WTC11 (cell line): ENCODE results near the gene BIRC5. TPM values are rescaled to one million over a fixed set of nuclear protein-coding genes. Genes with fewer than 3 reads are reported as not detected.
A peak's percentile ranks its signal among the peaks of the same experiment; 100 is the strongest.

Experiments used
- ATAC-seq: fragments of 200-7000 bp; cut with Tn5 transposase; 2 replicates; pipeline ENCODE4 v1.10.0; 2021; ENCODE audit warnings: mild to moderate bottlenecking, moderate library complexity
- CTCF ChIA-PET: fragments of 300-600 bp; sonication (Branson Sonifier 250); formaldehyde crosslinking; loops from one replicate; lab custom pipeline; 2021; ENCODE audit warnings: antibody characterized with exemption; lab: Charles Lee
- POLR2A ChIA-PET: fragments of 350-600 bp; sonication (Branson Sonifier 250); formaldehyde crosslinking; loops from one replicate; lab custom pipeline; 2021; ENCODE audit warnings: antibody characterized with exemption; lab: Charles Lee
- DNase-seq: peaks from one replicate; pipeline ENCODE4 v3.0.0; 2021; ENCODE audit warnings: low spot score
- H3K27ac Mint-ChIP-seq: 2 replicates; pipeline ENCODE4 v1.8.0; 2021; ENCODE audit warnings: mixed read lengths
- H3K27me3 Mint-ChIP-seq: 2 replicates; pipeline ENCODE4 v1.8.0; 2021; ENCODE audit warnings: low read depth, mild to moderate bottlenecking, moderate library complexity, mixed read lengths
- H3K36me3 Mint-ChIP-seq: 2 replicates; pipeline ENCODE4 v1.8.0; 2021; ENCODE audit warnings: mixed read lengths
- H3K4me1 Mint-ChIP-seq: 2 replicates; pipeline ENCODE4 v1.8.0; 2022; ENCODE audit warnings: mixed read lengths
- H3K4me3 Mint-ChIP-seq: 2 replicates; pipeline ENCODE4 v1.8.0; 2021; ENCODE audit warnings: mild to moderate bottlenecking, moderate library complexity, mixed read lengths
- H3K9me3 Mint-ChIP-seq: 2 replicates; pipeline ENCODE4 v1.8.0; 2021; ENCODE audit warnings: mixed read lengths
- ELF4 ChIP-seq: sonication (generic); formaldehyde crosslinking; IDR thresholded peaks from 2 replicates; pipeline ENCODE4 v1.8.1; 2022; ENCODE audit warnings: low read depth, mild to moderate bottlenecking, moderate library complexity, missing genetic modification reagents
- FOXJ3 ChIP-seq: sonication (generic); formaldehyde crosslinking; IDR thresholded peaks from 2 replicates; pipeline ENCODE4 v1.9.0; 2021; ENCODE audit warnings: missing genetic modification reagents, mild to moderate bottlenecking, borderline replicate concordance
- HMGA2 ChIP-seq: fragments of 250-450 bp; sonication (Bioruptor Pico); IDR thresholded peaks from 2 replicates; pipeline ENCODE4 v1.4.0; 2021; ENCODE audit warnings: mild to moderate bottlenecking, moderate library complexity
- IRF2 ChIP-seq: sonication (generic); formaldehyde crosslinking; IDR thresholded peaks from 2 replicates; pipeline ENCODE4 v1.8.0; 2022; ENCODE audit warnings: low read depth, missing genetic modification reagents, borderline replicate concordance
- JAZF1 ChIP-seq: fragments of 250-450 bp; sonication (Bioruptor Pico); IDR thresholded peaks from 2 replicates; pipeline ENCODE4 v1.9.0; 2021; ENCODE audit warnings: moderate library complexity, mild to moderate bottlenecking, inconsistent platforms
- NFE2L1 ChIP-seq: sonication (generic); formaldehyde crosslinking; IDR thresholded peaks from 2 replicates; pipeline ENCODE4 v1.8.1; 2023; ENCODE audit warnings: missing genetic modification reagents
- NR2C2 ChIP-seq: sonication (generic); formaldehyde crosslinking; IDR thresholded peaks from 2 replicates; pipeline ENCODE4 v1.8.0; 2022; ENCODE audit warnings: mild to moderate bottlenecking, missing genetic modification reagents
- OVOL2 ChIP-seq: fragments of 250-450 bp; sonication (Bioruptor Pico); IDR thresholded peaks from 2 replicates; pipeline ENCODE4 v1.9.0; 2021; ENCODE audit warnings: mild to moderate bottlenecking, borderline replicate concordance
- RELA ChIP-seq: sonication (generic); formaldehyde crosslinking; IDR thresholded peaks from 2 replicates; pipeline ENCODE4 v1.8.1; 2022; ENCODE audit warnings: missing genetic modification reagents, mild to moderate bottlenecking, borderline replicate concordance
- RORB ChIP-seq: fragments of 250-450 bp; sonication (Bioruptor Pico); IDR thresholded peaks from 2 replicates; pipeline ENCODE4 v1.9.0; 2021; ENCODE audit warnings: mild to moderate bottlenecking
- SMAD3 ChIP-seq: sonication (generic); formaldehyde crosslinking; IDR thresholded peaks from 2 replicates; pipeline ENCODE4 v1.8.0; 2022; ENCODE audit warnings: missing genetic modification reagents, mild to moderate bottlenecking, borderline replicate concordance
- SMAD4 ChIP-seq: sonication (generic); formaldehyde crosslinking; IDR thresholded peaks from 2 replicates; pipeline ENCODE4 v1.8.0; 2022; ENCODE audit warnings: mild to moderate bottlenecking, missing genetic modification reagents
- TEAD4 ChIP-seq: sonication (generic); formaldehyde crosslinking; IDR thresholded peaks from 2 replicates; pipeline ENCODE4 v1.8.0; 2022; ENCODE audit warnings: mild to moderate bottlenecking, missing genetic modification reagents
- ZBTB21 ChIP-seq: sonication (generic); formaldehyde crosslinking; IDR thresholded peaks from 2 replicates; pipeline ENCODE4 v1.8.1; 2023; ENCODE audit warnings: mild to moderate bottlenecking, missing genetic modification reagents, borderline replicate concordance
- ZNF219 ChIP-seq: sonication (generic); formaldehyde crosslinking; IDR thresholded peaks from 2 replicates; pipeline ENCODE4 v1.8.0; 2023; ENCODE audit warnings: missing genetic modification reagents, mild to moderate bottlenecking, borderline replicate concordance
- total RNA-seq: library from RNA; stranded (reverse); gene quantifications from 3 replicates; pipeline ENCODE4 v1.2.3, GENCODE V29; 2021
- TF ChIP-seq, protein P1 (sequence below): sonication (generic); formaldehyde crosslinking; IDR thresholded peaks from 2 replicates; pipeline ENCODE4 v1.8.0; 2022; ENCODE audit warnings: missing genetic modification reagents
- TF ChIP-seq, protein P2 (sequence below): sonication (generic); formaldehyde crosslinking; IDR thresholded peaks from 2 replicates; pipeline ENCODE4 v1.8.0; 2023; ENCODE audit warnings: missing genetic modification reagents, mild to moderate bottlenecking, borderline replicate concordance
- TF ChIP-seq, protein P3 (sequence below): sonication (generic); formaldehyde crosslinking; IDR thresholded peaks from 2 replicates; pipeline ENCODE4 v1.8.0; 2022; ENCODE audit warnings: mild to moderate bottlenecking, missing genetic modification reagents
- TF ChIP-seq, protein P4 (sequence below): fragments of 200-600 bp; IDR thresholded peaks from 2 replicates; pipeline ENCODE4 v1.8.0; 2022; ENCODE audit warnings: antibody characterized with exemption
- TF ChIP-seq, protein P5 (sequence below): sonication (generic); formaldehyde crosslinking; IDR thresholded peaks from 2 replicates; pipeline ENCODE4 v1.8.0; 2022; ENCODE audit warnings: mild to moderate bottlenecking, missing genetic modification reagents

Gene BIRC5
- total RNA-seq, 1 experiment from 2014 or later = 115 TPM

- H3K9me3 Mint-ChIP-seq = no peaks in the 10 kb centered on the region
- peak overlapping the region; percentile 87 for H3K27ac Mint-ChIP-seq
- POLR2A ChIA-PET = interaction anchor here (0.7 kb wide), 2 partner anchors 12 to 146 kb away, joined by 4 to 5 read pairs; no protein-coding TSS in a partner anchor
- peak overlapping the region; percentile 98 for H3K4me3 Mint-ChIP-seq
- no peak for ATAC-seq
- H3K36me3 Mint-ChIP-seq = peaks cover 28% of the 10 kb centered on the region
- CTCF ChIA-PET = interaction anchor here (1.1 to 2.1 kb wide), 2 partner anchors 28 to 39 kb away, joined by 4 to 8 read pairs; partner anchors contain the start of genes AFMID and TK1
- TF ChIP-seq ELF4 (CRISPR knock-in tag) (no peak), HMGA2 (CRISPR knock-in tag) (no peak), RELA (CRISPR knock-in tag) (no peak), SMAD3 (CRISPR knock-in tag) (no peak), SMAD4 (CRISPR knock-in tag) (no peak), OVOL2 (CRISPR knock-in tag) (no peak), NFE2L1 (no peak)
- TF ChIP-seq, protein P1, sequence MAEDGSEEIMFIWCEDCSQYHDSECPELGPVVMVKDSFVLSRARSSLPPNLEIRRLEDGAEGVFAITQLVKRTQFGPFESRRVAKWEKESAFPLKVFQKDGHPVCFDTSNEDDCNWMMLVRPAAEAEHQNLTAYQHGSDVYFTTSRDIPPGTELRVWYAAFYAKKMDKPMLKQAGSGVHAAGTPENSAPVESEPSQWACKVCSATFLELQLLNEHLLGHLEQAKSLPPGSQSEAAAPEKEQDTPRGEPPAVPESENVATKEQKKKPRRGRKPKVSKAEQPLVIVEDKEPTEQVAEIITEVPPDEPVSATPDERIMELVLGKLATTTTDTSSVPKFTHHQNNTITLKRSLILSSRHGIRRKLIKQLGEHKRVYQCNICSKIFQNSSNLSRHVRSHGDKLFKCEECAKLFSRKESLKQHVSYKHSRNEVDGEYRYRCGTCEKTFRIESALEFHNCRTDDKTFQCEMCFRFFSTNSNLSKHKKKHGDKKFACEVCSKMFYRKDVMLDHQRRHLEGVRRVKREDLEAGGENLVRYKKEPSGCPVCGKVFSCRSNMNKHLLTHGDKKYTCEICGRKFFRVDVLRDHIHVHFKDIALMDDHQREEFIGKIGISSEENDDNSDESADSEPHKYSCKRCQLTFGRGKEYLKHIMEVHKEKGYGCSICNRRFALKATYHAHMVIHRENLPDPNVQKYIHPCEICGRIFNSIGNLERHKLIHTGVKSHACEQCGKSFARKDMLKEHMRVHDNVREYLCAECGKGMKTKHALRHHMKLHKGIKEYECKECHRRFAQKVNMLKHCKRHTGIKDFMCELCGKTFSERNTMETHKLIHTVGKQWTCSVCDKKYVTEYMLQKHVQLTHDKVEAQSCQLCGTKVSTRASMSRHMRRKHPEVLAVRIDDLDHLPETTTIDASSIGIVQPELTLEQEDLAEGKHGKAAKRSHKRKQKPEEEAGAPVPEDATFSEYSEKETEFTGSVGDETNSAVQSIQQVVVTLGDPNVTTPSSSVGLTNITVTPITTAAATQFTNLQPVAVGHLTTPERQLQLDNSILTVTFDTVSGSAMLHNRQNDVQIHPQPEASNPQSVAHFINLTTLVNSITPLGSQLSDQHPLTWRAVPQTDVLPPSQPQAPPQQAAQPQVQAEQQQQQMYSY = no peak
- TF ChIP-seq, protein P2, sequence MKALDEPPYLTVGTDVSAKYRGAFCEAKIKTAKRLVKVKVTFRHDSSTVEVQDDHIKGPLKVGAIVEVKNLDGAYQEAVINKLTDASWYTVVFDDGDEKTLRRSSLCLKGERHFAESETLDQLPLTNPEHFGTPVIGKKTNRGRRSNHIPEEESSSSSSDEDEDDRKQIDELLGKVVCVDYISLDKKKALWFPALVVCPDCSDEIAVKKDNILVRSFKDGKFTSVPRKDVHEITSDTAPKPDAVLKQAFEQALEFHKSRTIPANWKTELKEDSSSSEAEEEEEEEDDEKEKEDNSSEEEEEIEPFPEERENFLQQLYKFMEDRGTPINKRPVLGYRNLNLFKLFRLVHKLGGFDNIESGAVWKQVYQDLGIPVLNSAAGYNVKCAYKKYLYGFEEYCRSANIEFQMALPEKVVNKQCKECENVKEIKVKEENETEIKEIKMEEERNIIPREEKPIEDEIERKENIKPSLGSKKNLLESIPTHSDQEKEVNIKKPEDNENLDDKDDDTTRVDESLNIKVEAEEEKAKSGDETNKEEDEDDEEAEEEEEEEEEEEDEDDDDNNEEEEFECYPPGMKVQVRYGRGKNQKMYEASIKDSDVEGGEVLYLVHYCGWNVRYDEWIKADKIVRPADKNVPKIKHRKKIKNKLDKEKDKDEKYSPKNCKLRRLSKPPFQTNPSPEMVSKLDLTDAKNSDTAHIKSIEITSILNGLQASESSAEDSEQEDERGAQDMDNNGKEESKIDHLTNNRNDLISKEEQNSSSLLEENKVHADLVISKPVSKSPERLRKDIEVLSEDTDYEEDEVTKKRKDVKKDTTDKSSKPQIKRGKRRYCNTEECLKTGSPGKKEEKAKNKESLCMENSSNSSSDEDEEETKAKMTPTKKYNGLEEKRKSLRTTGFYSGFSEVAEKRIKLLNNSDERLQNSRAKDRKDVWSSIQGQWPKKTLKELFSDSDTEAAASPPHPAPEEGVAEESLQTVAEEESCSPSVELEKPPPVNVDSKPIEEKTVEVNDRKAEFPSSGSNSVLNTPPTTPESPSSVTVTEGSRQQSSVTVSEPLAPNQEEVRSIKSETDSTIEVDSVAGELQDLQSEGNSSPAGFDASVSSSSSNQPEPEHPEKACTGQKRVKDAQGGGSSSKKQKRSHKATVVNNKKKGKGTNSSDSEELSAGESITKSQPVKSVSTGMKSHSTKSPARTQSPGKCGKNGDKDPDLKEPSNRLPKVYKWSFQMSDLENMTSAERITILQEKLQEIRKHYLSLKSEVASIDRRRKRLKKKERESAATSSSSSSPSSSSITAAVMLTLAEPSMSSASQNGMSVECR (CRISPR knock-in tag) = no peak
- TF ChIP-seq, protein P3, sequence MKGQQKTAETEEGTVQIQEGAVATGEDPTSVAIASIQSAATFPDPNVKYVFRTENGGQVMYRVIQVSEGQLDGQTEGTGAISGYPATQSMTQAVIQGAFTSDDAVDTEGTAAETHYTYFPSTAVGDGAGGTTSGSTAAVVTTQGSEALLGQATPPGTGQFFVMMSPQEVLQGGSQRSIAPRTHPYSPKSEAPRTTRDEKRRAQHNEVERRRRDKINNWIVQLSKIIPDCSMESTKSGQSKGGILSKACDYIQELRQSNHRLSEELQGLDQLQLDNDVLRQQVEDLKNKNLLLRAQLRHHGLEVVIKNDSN (CRISPR knock-in tag) = no peak
- TF ChIP-seq, all 79 proteins: peak for 0
- no peak for DNase-seq
- H3K4me1 Mint-ChIP-seq = peaks cover 21% of the 10 kb centered on the region
- peaks cover 5% of the 10 kb centered on the region; the same call in 1 of the 2 replicates for H3K27me3 Mint-ChIP-seq
Measured at GRCh38 chr17:78214706-78215061, 631 bp downstream of the BIRC5 start.

GRCh38 chr17:78219396-78220150, 5.5 kb downstream of the BIRC5 start:
- H3K36me3 Mint-ChIP-seq = peaks cover 58% of the 10 kb centered on the region

DNA sequence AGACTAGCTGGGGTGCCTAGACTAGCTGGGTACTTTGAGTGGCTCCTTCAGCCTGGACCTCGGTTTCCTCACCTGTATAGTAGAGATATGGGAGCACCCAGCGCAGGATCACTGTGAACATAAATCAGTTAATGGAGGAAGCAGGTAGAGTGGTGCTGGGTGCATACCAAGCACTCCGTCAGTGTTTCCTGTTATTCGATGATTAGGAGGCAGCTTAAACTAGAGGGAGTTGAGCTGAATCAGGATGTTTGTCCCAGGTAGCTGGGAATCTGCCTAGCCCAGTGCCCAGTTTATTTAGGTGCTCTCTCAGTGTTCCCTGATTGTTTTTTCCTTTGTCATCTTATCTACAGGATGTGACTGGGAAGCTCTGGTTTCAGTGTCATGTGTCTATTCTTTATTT, 9.0 kb downstream of the BIRC5 start:
- ATAC-seq (no peak), DNase-seq (no peak)
- CTCF ChIA-PET = interaction anchor here (1.2 to 1.6 kb wide), 2 partner anchors 28 to 37 kb away, joined by 3 read pairs; no protein-coding TSS in a partner anchor
- Mint-ChIP-seq H3K4me1 (peaks cover 15% of the 10 kb centered on the region), H3K36me3 (peaks cover 48% of the 10 kb centered on the region), H3K4me3 (no peak overlapping the region), H3K27ac (no peak overlapping the region), H3K27me3 (no peaks in the 10 kb centered on the region), H3K9me3 (no peaks in the 10 kb centered on the region)
- POLR2A ChIA-PET = interaction anchor here (0.8 kb wide), 1 partner anchor 36 kb away, joined by 3 read pairs; the partner anchor contains the start of genes AFMID and TK1
- TF ChIP-seq ZNF219 (CRISPR knock-in tag) (no peak), RORB (no peak), NR2C2 (CRISPR knock-in tag) (no peak), TEAD4 (CRISPR knock-in tag) (no peak), FOXJ3 (CRISPR knock-in tag) (no peak), JAZF1 (no peak), IRF2 (no peak)
- TF ChIP-seq, protein P4, sequence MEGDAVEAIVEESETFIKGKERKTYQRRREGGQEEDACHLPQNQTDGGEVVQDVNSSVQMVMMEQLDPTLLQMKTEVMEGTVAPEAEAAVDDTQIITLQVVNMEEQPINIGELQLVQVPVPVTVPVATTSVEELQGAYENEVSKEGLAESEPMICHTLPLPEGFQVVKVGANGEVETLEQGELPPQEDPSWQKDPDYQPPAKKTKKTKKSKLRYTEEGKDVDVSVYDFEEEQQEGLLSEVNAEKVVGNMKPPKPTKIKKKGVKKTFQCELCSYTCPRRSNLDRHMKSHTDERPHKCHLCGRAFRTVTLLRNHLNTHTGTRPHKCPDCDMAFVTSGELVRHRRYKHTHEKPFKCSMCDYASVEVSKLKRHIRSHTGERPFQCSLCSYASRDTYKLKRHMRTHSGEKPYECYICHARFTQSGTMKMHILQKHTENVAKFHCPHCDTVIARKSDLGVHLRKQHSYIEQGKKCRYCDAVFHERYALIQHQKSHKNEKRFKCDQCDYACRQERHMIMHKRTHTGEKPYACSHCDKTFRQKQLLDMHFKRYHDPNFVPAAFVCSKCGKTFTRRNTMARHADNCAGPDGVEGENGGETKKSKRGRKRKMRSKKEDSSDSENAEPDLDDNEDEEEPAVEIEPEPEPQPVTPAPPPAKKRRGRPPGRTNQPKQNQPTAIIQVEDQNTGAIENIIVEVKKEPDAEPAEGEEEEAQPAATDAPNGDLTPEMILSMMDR = no peak
- TF ChIP-seq, protein P5, sequence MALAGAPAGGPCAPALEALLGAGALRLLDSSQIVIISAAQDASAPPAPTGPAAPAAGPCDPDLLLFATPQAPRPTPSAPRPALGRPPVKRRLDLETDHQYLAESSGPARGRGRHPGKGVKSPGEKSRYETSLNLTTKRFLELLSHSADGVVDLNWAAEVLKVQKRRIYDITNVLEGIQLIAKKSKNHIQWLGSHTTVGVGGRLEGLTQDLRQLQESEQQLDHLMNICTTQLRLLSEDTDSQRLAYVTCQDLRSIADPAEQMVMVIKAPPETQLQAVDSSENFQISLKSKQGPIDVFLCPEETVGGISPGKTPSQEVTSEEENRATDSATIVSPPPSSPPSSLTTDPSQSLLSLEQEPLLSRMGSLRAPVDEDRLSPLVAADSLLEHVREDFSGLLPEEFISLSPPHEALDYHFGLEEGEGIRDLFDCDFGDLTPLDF (CRISPR knock-in tag) = no peak

More at GRCh38 chr17:78219396-78220150, 5.5 kb downstream of the BIRC5 start:
- Mint-ChIP-seq H3K27me3 (no peaks in the 10 kb centered on the region), H3K4me1 (peaks cover 24% of the 10 kb centered on the region), H3K4me3 (peak overlapping the region; percentile 21), H3K27ac (peak overlapping the region; percentile 93), H3K9me3 (no peaks in the 10 kb centered on the region)
- ChIA-PET POLR2A (interaction anchor here (0.6 to 1.4 kb wide), 2 partner anchors 33 to 174 kb away, joined by 3 to 4 read pairs; partner anchors contain the start of gene TK1), CTCF (interaction anchor here (0.6 to 3.7 kb wide), 6 partner anchors 13 to 335 kb away, joined by 3 to 20 read pairs (median 4); partner anchors contain the start of genes AFMID and TK1)
- TF ChIP-seq ZBTB21 (CRISPR knock-in tag) (no peak), NFE2L1 (no peak), RORB (no peak)
- peak; percentile 69 for DNase-seq
- ATAC-seq = peak; percentile 85
